NCI-H2227 (cell line): ENCODE measurements around the gene PPCDC.
A peak's percentile ranks its signal among the peaks of the same experiment; 100 is the strongest.

Experiments
- DNase-seq: peaks from one replicate; lab custom pipeline; 2025; ENCODE audit not compliant: unreplicated experiment; lab: John Stamatoyannopoulos, UW

Gene PPCDC

GRCh38 chr15:75023181-75023871, at the start of gene PPCDC:
Gene PPCDC, plus strand, starts transcription at chr15:75023590. Its CDS starts 4,729 bp downstream, at chr15:75028319.
- DNase-seq, result peak; percentile 96

GRCh38 chr15:74976159-74976558, 47.2 kb upstream of the PPCDC start:
- DNase-seq, result no peak

DNA sequence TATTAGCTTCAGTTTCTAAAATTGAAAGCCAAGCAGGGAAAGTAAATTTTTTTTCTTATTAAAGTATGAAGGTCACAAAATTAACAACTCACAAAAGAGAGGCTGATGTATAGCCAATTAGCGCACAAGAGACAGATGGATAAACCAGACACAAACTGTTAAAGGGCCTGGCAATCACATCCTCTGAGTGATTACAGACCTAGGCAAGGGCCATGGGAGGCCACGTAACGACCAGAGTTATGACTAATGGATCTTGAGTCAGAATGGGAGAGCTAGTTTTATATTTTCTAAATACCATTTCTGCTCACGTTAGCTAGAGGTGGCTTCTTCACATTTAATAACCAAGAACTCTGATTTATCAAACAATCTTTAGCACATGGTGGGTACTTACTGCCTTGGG, 45.8 kb upstream of the PPCDC start:
- DNase-seq, result no peak

DNA sequence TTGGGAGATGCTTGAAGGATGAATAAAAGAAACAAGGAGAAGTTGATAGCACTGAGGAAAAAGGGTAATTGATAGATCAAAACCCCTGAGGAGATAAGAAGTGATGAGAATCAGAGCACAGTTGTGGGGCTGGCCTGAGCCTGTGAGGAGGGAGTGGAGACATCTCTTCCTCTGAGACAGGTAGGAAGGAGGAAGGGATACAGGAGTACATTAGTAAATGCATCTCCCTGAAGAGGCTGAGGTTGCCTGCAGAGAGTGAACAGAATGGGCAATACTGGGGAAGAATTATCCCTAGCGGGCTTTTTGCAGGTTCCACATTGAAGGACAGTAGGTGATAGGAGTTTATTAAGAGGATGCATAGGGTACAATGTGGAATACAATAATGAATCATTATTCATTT, 45.3 kb upstream of the PPCDC start:
- no peak for DNase-seq

- peak; percentile 33 for DNase-seq
Observed at GRCh38 chr15:74978503-74978902, 44.9 kb upstream of the PPCDC start.

DNA sequence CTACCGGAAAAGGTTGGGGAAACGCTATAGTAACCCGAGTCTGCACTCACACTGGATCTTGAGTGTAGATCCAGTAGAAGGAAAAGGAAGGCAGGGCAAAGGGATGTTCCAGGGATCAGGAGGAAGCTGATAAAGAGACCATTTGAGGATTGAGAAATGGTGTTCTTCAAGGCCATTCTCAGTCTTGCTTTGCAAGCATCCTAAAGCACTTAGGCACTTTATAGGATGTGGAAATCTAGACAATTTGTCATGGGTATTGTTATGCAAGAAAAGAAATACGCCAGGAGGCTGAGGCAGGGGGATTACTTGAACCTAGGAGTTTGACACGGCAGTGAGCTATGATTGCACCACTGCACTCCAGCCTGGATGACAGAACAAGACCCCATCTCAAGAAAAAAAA, 41.2 kb upstream of the PPCDC start:
- DNase-seq, result no peak

DNA sequence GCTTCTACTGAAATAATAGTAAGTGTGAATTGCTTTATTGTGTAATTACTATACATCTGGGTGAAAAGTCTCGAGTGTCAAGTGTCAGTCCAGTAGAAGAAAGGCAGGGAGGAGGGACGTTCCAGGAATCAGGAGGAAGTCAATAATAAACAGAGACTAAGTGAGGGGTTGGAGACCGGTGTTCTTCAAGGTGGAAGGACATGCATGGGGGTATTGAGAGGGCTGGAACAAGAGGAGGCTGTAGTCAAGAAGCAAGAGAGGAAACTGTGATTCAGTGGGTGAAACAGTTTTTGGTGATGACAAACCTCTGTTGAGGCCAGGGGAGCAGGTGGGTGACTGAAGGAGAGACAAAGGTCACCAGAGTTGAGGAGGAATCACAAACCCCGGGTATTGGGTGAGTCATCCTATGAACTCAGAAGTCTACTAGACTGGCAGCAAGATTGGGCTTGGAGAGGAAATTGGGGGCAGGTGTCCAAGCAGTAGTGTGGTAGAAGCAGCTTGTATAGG, 39.6 kb upstream of the PPCDC start:
- DNase-seq, result no peak

DNA sequence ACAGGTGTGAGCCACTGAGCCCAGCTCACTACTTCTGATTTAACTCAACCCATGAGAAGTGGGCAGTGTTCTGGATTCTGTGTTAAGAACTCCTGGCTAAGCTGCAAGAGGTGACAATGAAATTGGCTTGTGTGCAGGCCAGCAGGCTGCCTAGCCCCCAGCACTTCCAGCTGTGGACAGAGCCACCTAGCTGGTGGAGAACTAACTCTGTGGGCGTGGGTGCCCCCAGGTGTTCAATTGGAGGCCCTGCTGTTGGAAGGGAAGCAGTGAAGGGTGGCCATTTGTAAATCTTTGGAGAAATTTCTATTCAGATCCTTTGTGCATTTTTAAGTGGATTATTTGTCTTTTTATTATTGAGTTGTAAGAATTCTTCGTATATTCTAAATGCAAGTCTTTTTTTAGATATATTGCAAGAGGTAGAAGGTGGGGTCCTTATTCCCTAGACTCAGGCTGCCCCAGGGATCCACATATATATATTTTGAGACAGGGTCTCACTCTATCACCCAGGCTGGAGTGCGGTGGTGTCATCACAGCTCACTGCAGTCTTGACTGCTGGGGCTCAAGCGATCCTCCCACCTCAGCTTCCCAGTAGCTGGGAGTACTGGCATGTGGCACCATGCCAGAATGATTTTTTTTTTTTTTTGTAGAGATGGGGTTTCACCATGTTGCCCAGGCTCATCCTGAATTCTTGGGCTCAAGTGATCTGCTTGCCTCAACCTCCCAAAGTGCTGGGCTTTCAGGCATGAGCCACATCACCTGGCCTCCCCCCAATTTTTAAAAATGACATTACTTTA, 35.2 kb upstream of the PPCDC start:
- DNase-seq, result peak; percentile 50

GRCh38 chr15:74989527-74989926, 33.9 kb upstream of the PPCDC start:
- DNase-seq, result no peak

DNA sequence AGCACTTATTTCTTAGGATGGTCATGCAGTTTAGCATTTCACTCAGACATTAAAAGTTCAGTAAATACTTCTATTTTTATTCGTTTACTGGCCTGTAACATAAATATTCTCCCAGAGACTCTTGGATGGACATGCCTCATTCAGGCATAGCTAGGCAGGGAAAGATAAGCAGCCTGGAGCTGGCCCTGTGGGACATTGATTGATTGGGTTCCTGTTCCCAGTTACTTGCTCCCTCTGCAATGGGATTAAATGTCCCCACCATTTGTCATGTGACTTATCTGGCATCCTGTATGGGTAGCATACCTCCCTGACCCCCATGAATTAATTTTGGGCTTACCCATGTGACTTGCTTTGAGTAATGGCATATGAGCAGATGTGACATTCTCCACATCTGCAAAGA, 30.8 kb upstream of the PPCDC start:
- DNase-seq, result no peak

DNA sequence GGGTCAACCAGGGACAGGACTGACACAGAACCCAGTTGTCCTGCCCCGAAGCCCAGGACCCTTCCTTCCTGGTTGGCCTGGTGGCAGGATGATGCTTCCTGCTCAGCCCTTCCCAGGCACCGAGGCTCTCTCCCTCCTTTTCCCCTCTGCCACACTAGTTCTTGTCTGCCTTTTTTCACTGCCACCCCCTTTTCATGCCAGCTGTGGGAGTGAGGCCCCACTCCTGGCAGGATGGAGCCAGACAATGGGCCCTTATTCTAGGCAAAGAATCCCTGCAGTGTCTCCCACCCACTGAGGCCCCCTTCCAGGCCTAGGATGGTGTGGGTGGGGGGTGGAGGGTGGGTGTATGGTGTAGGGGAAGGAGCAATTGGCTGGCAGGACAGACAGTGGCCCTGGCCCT, 29.2 kb upstream of the PPCDC start:
- DNase-seq, result no peak

DNA sequence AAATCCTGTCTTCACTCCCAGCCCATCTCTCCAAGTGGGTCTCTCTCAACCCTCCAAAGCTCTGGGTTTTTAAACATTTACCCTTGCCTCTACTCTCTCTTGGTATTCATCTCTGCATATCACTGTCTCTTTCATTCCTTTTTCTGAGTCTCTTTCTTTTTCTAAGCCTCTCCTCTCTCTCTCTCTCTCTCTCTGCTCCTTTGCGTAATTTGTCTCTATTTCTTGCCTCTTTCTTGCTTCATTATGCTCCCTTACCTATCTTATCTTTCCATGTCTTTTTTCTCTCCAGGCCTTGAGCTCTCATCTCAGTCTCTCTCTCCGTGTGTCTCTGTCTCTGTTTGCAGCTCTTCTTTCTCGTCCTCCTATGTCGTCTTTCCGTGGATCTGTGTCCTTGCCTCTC, 28.7 kb upstream of the PPCDC start:
- no peak for DNase-seq

DNA sequence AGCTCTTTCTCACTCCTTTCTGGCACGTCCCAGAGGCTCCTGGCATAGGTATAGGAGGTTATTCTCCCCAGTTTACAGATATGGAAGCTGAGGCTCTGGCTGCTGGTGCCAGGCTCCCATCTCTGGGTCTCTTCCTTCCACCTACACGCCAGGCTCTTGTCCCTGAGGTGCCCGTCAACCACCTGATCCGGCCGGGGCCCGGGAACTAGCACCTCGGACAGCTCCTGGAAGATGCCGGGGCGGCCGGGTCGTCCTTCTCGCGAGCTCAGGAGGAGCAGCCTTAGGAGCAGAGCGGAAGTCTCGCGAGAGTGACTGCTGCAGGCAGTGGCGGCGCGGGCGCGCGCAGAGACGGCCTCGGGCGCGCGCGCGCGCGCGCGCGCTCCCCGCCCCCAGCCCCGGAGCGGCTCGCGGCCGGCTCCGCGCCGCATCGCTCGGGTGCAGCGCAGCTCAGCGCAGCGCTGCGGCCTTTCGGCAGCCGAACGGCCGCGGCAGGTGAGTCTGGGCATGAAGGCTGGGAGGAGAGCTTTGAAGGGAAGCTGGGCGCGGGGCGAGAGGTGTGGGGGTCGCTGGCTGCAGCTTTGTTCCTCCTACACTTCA, 28.1 kb upstream of the PPCDC start, which contains the start of gene SCAMP5:
Gene SCAMP5 (plus strand): TSS at position 382 of the 597 bp plus-strand sequence. CDS start 16,277 bp downstream, outside the sequence.
- DNase-seq, result peak; percentile 96

GRCh38 chr15:74995779-74996765, 27.3 kb upstream of the PPCDC start:
- DNase-seq, result peak; percentile 59

- DNase-seq, result no peak
Observed at GRCh38 chr15:74997141-74997540, 26.2 kb upstream of the PPCDC start.

DNA sequence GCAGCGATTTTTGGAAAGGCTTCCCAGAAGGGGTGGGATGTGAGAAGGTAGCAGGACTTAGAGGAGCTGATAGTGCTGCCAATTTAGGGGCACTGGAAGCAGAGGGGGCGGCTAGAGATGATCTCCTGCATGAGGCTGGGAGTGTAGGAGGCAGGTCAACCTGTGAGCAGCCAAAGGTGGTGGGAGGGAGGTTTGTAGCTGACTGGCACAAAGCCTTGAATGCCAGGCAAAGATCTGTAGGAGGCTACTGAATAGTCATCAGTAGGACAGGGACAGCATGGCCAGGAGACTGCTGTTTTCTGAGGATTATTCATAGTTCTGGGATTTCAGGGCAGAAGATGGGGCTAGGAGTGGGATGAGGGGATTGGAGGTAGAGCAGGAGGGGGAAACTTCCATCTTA, 25.8 kb upstream of the PPCDC start:
- no peak for DNase-seq

DNA sequence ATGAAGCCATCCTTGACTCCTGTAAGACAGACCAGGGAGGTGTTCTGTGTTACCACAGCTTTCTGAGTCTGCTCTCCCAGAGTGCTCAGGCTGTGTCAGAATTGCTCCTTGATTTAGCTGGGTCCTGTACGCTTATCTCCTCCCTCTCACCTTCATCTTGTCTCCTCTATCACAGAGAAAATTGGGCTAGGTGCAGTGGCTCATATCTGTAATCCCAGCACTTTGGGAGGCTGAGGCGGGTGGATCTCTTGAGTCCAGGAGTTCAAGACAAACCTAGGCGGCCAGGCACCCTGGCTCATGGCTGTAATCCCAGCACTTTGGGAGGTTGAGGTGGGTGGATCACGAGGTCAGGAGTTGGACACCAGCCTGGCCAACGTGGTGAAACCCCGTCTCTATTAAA, 22.1 kb upstream of the PPCDC start:
- no peak for DNase-seq

GRCh38 chr15:75002398-75002797, 21.0 kb upstream of the PPCDC start:
- DNase-seq, result no peak

DNA sequence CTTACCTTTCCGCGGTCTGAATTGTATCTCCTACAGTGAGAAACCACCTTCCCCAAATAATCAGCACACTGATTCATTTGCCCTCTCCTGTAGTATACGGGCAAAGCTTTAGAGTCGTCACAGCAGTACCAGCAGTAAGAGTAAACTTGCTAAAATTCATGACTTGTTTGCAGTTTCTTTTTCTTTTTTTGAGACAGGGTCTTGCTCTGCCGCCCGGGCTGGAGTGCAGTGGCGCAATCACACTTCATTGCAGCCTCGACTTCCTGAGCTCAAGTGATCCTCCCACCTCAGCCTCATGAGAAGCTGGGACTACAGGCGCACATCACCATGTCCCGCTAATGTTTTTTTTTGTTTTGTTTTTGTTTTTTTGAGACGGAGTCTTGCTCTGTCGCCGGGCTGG, 16.2 kb upstream of the PPCDC start:
- no peak for DNase-seq

- no peak for DNase-seq
Observed at GRCh38 chr15:75008221-75008625, 15.2 kb upstream of the PPCDC start.
